Ishikawa (cell line): Measurements from ENCODE around the gene CHST2.

Experiments
- CEBPB ChIP-seq: IDR thresholded peaks from 2 replicates; pipeline ENCODE4 v1.6.1; 2012
- CREB1 ChIP-seq: IDR thresholded peaks from 2 replicates; pipeline ENCODE4 v1.6.1; 2012; ENCODE audit warnings: low read depth
- EGR1 ChIP-seq: IDR thresholded peaks from 2 replicates; pipeline ENCODE4 v1.6.1; 2012
- EP300 ChIP-seq: IDR thresholded peaks from 2 replicates; pipeline ENCODE4 v1.6.1; 2012; ENCODE audit warnings: borderline replicate concordance
- FOXM1 ChIP-seq: IDR thresholded peaks from 2 replicates; pipeline ENCODE4 v1.6.1; 2012; ENCODE audit warnings: low read depth, borderline replicate concordance
- NFIC ChIP-seq: IDR thresholded peaks from 2 replicates; pipeline ENCODE4 v1.6.1; 2012
- RAD21 ChIP-seq: IDR thresholded peaks from 2 replicates; pipeline ENCODE4 v1.6.1; 2012; ENCODE audit warnings: low read depth
- REST ChIP-seq: IDR thresholded peaks from 2 replicates; pipeline ENCODE4 v1.6.1; 2012; ENCODE audit warnings: low read depth, mild to moderate bottlenecking
- TAF1 ChIP-seq: IDR thresholded peaks from 2 replicates; pipeline ENCODE4 v1.6.1; 2012; ENCODE audit warnings: low read depth, mild to moderate bottlenecking
- TCF12 ChIP-seq: IDR thresholded peaks from 2 replicates; pipeline ENCODE4 v1.6.1; 2012; ENCODE audit warnings: low read depth
- TEAD4 ChIP-seq: IDR thresholded peaks from 2 replicates; pipeline ENCODE4 v1.6.1; 2012
- USF1 ChIP-seq: IDR thresholded peaks from 2 replicates; pipeline ENCODE4 v1.6.1; 2012
- YY1 ChIP-seq: IDR thresholded peaks from 2 replicates; pipeline ENCODE4 v1.6.1; 2012; ENCODE audit warnings: low read depth
- ZBTB7A ChIP-seq: IDR thresholded peaks from 2 replicates; pipeline ENCODE4 v1.6.1; 2012; ENCODE audit warnings: low read depth
- TF ChIP-seq, protein P1 (sequence below): IDR thresholded peaks from 2 replicates; pipeline ENCODE4 v1.6.1; 2012

Gene CHST2

GRCh38 chr3:143170074-143170473 is 50.5 kb downstream of the CHST2 start:
- no peak for TF ChIP-seq NFIC
- TF ChIP-seq CEBPB: no peak
- no peak for TF ChIP-seq EGR1
- TF ChIP-seq, protein P1, sequence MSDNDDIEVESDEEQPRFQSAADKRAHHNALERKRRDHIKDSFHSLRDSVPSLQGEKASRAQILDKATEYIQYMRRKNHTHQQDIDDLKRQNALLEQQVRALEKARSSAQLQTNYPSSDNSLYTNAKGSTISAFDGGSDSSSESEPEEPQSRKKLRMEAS: no peak
- TF ChIP-seq REST: no peak
- TF ChIP-seq EP300: no peak
- no peak for TF ChIP-seq YY1

GRCh38 chr3:143170676-143171075 is 51.1 kb downstream of the CHST2 start:
- TF ChIP-seq NFIC (peak; percentile 59), CREB1 (no peak)

DNA sequence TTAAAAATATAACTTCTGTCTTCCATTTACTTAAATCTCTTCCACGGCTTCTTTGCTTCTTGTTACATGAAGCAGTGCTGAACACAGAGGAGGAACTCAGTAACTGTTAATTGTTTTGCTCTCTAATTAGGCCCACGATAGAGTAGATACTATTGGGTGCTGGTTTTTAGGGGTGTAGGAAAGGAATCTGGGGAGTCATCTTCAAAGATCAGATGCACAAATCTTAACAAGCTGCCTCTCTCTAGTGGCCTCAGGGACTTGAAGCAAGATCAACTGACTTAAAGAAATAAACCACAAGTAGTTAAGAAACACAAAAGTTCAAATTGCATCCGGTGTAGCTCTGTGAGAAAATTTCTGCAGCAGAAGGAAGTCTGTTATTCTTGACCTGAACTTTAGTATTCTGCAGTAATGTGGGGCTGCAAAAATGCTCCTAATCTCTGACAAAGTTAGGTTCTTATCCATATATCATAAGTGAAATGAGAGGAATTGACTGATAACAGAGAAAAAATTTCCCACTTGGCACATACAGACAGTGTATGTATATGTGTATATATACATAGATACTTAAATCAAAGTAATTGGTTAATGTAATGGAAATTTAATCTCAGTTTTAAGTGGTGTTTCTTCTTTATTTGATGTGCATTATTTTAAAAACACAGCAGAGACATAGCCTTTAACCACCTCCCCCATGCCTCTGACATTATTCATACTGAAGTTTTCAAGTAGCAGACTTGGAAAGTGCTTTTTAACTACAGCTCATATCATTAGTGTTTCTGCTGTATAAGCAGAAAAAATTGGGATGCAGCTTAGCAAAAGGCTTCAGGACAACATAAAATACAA is 51.8 kb downstream of the CHST2 start:
- TF ChIP-seq CREB1 (no peak), TAF1 (no peak), EP300 (no peak), YY1 (no peak), ZBTB7A (no peak), NFIC (no peak), REST (no peak), CEBPB (no peak), TEAD4 (no peak), RAD21 (no peak), FOXM1 (no peak), EGR1 (no peak), USF1 (no peak), TCF12 (no peak)
- TF ChIP-seq, protein P1: no peak

DNA sequence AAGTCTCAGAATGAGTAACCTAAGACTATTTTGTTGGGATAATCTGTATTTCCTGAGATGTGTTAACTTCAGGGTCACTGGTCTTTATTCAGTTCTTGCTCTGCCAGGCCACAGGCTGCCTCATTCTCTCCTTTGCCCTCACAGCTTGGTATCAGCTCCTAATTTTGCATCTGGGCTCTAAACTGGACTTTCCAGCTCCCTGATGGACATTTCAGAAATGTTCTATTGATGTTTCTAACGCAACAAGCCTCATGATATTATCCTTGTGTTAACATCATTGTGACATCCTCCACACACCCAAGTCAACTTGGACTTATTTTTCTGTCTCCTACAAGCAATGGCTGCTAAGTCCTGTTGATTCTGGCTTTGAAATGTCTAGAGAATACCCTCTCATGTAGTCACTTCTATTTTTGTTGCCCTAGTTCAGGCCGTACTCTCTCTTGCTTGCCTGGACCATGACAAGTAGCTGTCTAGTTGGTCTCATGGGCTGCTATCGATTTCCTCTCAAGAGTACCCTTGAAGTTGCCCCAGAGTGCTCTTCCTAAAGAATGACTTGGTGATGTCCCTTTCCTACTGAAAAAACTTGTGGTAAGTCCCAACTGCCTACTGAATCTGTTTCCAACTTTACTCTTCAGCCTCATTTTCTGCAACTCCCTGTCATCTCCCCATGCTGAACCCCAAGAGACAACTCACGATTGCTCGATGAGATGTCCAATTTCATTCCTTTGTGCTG is 52.7 kb downstream of the CHST2 start:
- TF ChIP-seq RAD21: no peak
- no peak for TF ChIP-seq USF1
- no peak for TF ChIP-seq NFIC
- TF ChIP-seq TEAD4: no peak
- no peak for TF ChIP-seq FOXM1
- no peak for TF ChIP-seq TAF1
- no peak for TF ChIP-seq CREB1
- no peak for TF ChIP-seq EP300
- no peak for TF ChIP-seq REST
- no peak for TF ChIP-seq EGR1
- TF ChIP-seq YY1: no peak
- no peak for TF ChIP-seq TCF12
- TF ChIP-seq, protein P1: no peak
- TF ChIP-seq CEBPB: no peak
- no peak for TF ChIP-seq ZBTB7A
